A673 (cell line): ENCODE results near the gene TRAP1.

Experiments used
- EZH2 ChIP-seq: fragments of 200-600 bp; sonication (generic); IDR thresholded peaks from 2 replicates; pipeline ENCODE4 v1.6.1; 2017; ENCODE audit warnings: borderline replicate concordance, low read depth, mild to moderate bottlenecking, mixed read lengths, antibody characterized with exemption, low read length; ENCODE audit not compliant: poor library complexity, severe bottlenecking
- TF ChIP-seq, protein P1 (sequence below): fragments of 300-800, 200-600 bp; sonication (generic); conservative IDR thresholded peaks from 2 replicates; pipeline ENCODE4 v1.5.1; 2017; ENCODE audit warnings: low read depth, mild to moderate bottlenecking, antibody characterized with exemption, low read length, moderate library complexity, mixed read lengths

DNA sequence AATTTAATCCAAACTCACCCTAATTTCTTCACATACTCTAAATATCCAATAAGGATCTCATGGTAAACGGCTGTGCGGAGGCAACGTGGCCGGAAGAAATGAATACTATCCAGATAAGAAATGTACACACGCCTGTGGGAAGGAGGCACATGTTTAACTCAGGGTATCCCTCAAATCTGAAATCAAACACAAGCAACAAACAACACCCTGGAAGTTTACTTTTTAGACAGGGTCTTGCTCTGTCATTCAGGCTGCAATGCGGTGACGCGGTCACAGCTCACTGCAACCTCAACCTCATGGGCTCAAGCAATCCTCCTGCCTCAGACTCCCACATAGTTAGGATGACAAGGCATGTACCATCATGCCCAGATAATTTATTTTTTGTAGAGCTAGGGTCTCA lies 21.2 kb upstream of the TRAP1 start:
- TF ChIP-seq, protein P1, sequence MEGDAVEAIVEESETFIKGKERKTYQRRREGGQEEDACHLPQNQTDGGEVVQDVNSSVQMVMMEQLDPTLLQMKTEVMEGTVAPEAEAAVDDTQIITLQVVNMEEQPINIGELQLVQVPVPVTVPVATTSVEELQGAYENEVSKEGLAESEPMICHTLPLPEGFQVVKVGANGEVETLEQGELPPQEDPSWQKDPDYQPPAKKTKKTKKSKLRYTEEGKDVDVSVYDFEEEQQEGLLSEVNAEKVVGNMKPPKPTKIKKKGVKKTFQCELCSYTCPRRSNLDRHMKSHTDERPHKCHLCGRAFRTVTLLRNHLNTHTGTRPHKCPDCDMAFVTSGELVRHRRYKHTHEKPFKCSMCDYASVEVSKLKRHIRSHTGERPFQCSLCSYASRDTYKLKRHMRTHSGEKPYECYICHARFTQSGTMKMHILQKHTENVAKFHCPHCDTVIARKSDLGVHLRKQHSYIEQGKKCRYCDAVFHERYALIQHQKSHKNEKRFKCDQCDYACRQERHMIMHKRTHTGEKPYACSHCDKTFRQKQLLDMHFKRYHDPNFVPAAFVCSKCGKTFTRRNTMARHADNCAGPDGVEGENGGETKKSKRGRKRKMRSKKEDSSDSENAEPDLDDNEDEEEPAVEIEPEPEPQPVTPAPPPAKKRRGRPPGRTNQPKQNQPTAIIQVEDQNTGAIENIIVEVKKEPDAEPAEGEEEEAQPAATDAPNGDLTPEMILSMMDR, result no peak
- no peak for TF ChIP-seq EZH2
